ENCODE data around the gene NFE2L2. TPM values are rescaled to one million over a fixed set of nuclear protein-coding genes. Genes with fewer than 3 reads are reported as not detected.
"Not testable (repeated sequence)": the region's sequence is repeated elsewhere in the genome, so short reads cannot be mapped to it uniquely, and the experiment has no call there.

NFE2L2 gene
- total RNA-seq, 1 donor from 2014 or later, result 89.3 TPM

DNA sequence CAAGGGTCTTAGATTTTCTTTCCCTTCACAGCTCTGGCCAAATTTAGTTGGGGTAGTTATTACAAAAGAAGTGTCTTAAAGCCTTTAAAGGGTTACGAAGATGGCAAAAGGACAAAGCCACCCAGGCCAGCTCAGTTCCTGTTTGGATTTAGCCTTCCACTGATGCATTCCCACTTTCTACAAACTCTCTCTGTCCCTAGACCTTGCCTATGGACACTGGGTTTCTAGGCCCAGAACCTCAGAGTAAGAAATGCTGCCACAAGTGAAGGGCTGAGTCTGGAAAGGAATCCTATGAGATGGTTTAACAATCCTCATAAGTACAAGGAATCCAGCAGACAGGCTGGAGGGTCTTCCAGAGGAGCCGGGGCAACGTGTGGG, 13.4 kb downstream of the NFE2L2 start:
- ATAC-seq (ENCODE audit: low read depth) (no peak), DNase-seq (no peak)
- no peak for TF ChIP-seq CTCF (IDR thresholded peaks at IDR 0.05)
- H3K36me3 Mint-ChIP-seq (ENCODE audit: low read depth), result peaks cover 54% of the 10 kb centered on the region
- H3K27me3 Mint-ChIP-seq, result no peaks in the 10 kb centered on the region
- no peaks in the 10 kb centered on the region for H3K9me3 Mint-ChIP-seq
- peaks cover 76% of the 10 kb centered on the region for H3K4me1 Mint-ChIP-seq
- peak overlapping the region; percentile 59 for H3K27ac Mint-ChIP-seq
- H3K4me3 Mint-ChIP-seq, result no peak overlapping the region
- ChIA-PET POLR2A (interaction anchor here (0.6 to 3.8 kb wide), 2 partner anchors 10 to 13 kb away, joined by 4 to 23 read pairs; partner anchors contain the start of gene NFE2L2), CTCF (no interaction called here)
- intact Hi-C loops (cut with micrococcal nuclease), result no loop called here

- ChIA-PET POLR2A (interaction anchor here (0.6 to 3.8 kb wide), 2 partner anchors 10 to 14 kb away, joined by 4 to 23 read pairs; partner anchors contain the start of gene NFE2L2), CTCF (no interaction called here)
- no peak overlapping the region for H3K27ac Mint-ChIP-seq
- peaks cover 79% of the 10 kb centered on the region for H3K4me1 Mint-ChIP-seq
- no peaks in the 10 kb centered on the region for H3K9me3 Mint-ChIP-seq
- intact Hi-C loops (cut with micrococcal nuclease), result no loop called here
- DNase-seq (no peak), ATAC-seq (ENCODE audit: low read depth) (no peak)
- TF ChIP-seq CTCF (IDR thresholded peaks at IDR 0.05), result no peak
- H3K27me3 Mint-ChIP-seq, result no peaks in the 10 kb centered on the region
- peaks cover 52% of the 10 kb centered on the region for H3K36me3 Mint-ChIP-seq (ENCODE audit: low read depth)
- no peak overlapping the region for H3K4me3 Mint-ChIP-seq
Observed at GRCh38 chr2:177250461-177250860, 14.1 kb downstream of the NFE2L2 start.

- no peaks in the 10 kb centered on the region for H3K27me3 Mint-ChIP-seq
- POLR2A ChIA-PET, result interaction anchor here (3.8 kb wide), 1 partner anchor 15 kb away, joined by 23 read pairs; the partner anchor contains the start of gene NFE2L2
- peaks cover 52% of the 10 kb centered on the region for H3K36me3 Mint-ChIP-seq (ENCODE audit: low read depth)
- peaks cover 79% of the 10 kb centered on the region for H3K4me1 Mint-ChIP-seq
- TF ChIP-seq CTCF (IDR thresholded peaks at IDR 0.05), result no peak
- intact Hi-C loops (cut with micrococcal nuclease), result no loop called here
- H3K9me3 Mint-ChIP-seq, result no peaks in the 10 kb centered on the region
- DNase-seq (no peak), ATAC-seq (ENCODE audit: low read depth) (no peak)
- H3K4me3 Mint-ChIP-seq, result no peak overlapping the region
- CTCF ChIA-PET, result no interaction called here
- H3K27ac Mint-ChIP-seq, result no peak overlapping the region
Observed at GRCh38 chr2:177249038-177249437, 15.5 kb downstream of the NFE2L2 start.

GRCh38 chr2:177247693-177248262, 16.7 kb downstream of the NFE2L2 start:
- Mint-ChIP-seq H3K4me1 (peaks cover 77% of the 10 kb centered on the region), H3K36me3 (ENCODE audit: low read depth) (peaks cover 51% of the 10 kb centered on the region), H3K27ac (no peak overlapping the region), H3K4me3 (no peak overlapping the region), H3K27me3 (no peaks in the 10 kb centered on the region), H3K9me3 (no peaks in the 10 kb centered on the region)
- ChIA-PET POLR2A (no interaction called here), CTCF (no interaction called here)
- ATAC-seq (ENCODE audit: low read depth) (no peak), DNase-seq (no peak)
- intact Hi-C loops (cut with micrococcal nuclease), result loop anchor here (2.0 kb wide), 1 partner anchor 17 kb away; no protein-coding TSS in a partner anchor
- TF ChIP-seq CTCF (IDR thresholded peaks at IDR 0.05), result no peak

GRCh38 chr2:177246523-177247030, 17.9 kb downstream of the NFE2L2 start:
- Mint-ChIP-seq H3K36me3 (ENCODE audit: low read depth) (peaks cover 55% of the 10 kb centered on the region), H3K4me1 (peaks cover 77% of the 10 kb centered on the region)
- not testable (repeated sequence) for H3K9me3 Mint-ChIP-seq; H3K4me3 Mint-ChIP-seq; H3K27me3 Mint-ChIP-seq; ATAC-seq (ENCODE audit: low read depth); H3K27ac Mint-ChIP-seq; DNase-seq
- intact Hi-C loops (cut with micrococcal nuclease), result loop anchor here (2.0 kb wide), 1 partner anchor 16 kb away; no protein-coding TSS in a partner anchor
- ChIA-PET CTCF (interaction anchor here (1.4 kb wide), 1 partner anchor 17 kb away, joined by 4 read pairs; no protein-coding TSS in a partner anchor), POLR2A (interaction anchor here (0.6 to 1.1 kb wide), 2 partner anchors 18 to 71 kb away, joined by 3 to 4 read pairs; partner anchors contain the start of gene NFE2L2)
